Left renal cortex interstitium (tissue), 4 donors: Measurements from ENCODE around the gene LRR1. TPM values are rescaled to one million over a fixed set of nuclear protein-coding genes. Genes with fewer than 3 reads are reported as not detected.
"Not testable (repeated sequence)": the region's sequence is repeated elsewhere in the genome, so short reads cannot be mapped to it uniquely, and the experiment has no call there.

Experiments
- DNase-seq, 4 donors: peaks; one replicate each; pipeline ENCODE4 v3.0.0-alpha.2; 2013; ENCODE audit warnings: low read depth in 4 of 4, low spot score in 2 of 4, missing footprints in 1 of 4
- polyA plus RNA-seq, 4 donors: library from polyadenylated mRNA; unstranded; fragments of 120-200 nt; gene quantifications; one replicate each; pipeline ENCODE4 v1.2.1, GENCODE V29; 2013; ENCODE audit not compliant: insufficient read length in 4 of 4

The LRR1 gene
- polyA plus RNA-seq: 10 to 100 TPM; 10.2 to 14.2 (median 12.1) TPM

GRCh38 chr14:49598485-49599300 is at the start of gene LRR1:
TSS of gene LRR1 (plus strand) at chr14:49598940. CDS start at chr14:49599021, 81 bp downstream.
- peak; percentile 79 to 91 (median 80) for DNase-seq

DNA sequence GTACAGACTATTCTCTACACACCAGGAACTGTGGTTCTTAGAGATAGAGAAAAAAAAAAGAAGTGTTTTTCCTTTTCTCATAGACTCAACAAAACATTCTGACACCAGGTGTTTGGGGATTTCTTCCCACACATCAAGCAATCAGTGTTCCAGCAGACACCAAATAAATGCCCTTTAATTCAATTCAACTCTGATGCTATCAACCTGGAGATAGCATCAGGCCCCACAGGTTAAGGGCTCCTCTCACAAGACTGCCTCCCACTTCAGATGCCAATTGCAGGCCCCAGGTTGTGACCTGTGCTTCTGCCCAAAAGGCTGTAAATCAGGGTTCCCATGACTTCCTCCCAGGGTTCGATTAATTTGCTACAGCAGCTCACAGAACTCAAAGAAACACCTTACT is 49.3 kb upstream of the LRR1 start:
- DNase-seq: no peak

DNA sequence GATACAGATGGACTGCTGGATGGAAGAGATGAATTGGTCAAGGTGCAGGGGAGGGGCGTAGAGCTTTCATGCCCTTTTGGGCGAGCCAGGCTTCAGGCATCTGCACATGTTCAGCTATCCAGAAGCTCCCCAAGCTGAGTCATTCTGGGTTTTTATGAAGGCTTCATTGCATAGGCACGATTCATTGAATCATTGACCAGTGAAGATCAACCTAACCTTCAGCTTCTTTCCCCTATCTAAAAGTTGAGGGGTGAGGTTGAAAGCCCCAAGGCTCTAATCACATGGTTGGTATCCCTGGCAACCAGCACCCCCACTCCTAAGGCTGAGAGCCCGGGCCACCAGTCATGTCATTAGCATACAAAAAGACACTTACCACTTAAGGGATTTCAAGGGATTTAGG is 48.9 kb upstream of the LRR1 start:
- no peak for DNase-seq

DNA sequence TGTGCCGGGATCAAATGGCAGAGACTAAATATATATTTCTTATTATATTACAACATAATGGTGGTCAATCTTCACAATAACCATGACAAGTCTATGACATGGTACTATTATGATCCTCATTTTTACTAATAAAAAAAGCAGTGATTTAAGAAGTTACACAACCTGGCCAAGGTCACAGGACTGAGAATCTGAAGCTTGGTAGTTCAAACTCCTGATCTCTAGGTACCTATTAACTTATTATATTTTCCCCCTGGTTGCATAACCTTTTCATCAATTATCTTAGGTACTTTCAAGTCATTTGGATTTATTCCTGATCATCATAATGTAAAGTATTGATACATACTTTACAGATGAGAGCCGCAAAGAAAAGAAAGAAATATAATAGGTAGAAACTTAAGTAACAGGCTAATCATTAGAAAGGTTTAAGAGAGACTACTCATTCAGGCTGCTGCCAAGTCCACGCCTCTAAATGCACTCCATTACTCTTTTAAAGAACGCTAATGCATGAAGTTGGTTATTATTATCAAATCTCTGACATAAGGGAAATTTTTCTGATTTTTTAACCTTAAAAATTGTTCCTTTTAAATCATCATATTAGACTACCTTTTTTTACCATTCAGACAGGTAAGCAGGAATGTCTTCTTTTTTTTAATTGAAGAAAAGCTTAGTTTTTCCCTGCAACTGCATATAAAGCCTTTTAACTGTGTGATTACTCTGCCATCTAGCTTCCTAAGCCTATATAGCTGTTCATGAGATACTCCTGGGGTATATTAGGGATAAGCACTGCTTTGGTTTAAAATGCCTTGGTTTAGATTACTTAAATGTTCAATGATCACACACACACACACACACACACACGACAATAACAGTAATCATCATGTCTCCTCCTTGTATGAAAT is 48.2 kb upstream of the LRR1 start:
- no peak for DNase-seq

DNA sequence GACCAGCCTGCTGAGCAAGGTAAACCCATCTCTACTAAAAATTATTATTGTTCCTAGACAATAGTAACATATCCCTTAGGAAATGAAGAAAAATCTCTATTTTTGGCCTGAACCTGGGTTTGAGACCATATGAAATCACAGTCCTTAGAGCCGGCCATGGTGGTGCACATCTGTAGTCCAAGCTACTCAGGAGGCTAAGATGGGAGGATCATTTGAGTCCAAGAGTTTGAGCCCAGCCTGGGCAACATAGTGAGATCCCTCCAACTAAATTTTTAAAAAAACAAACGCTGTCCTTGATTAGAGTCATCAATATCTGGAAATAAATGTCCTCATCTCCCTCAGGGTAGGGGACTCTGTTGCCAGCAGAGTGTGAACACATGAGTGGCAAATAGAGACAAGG is 47.2 kb upstream of the LRR1 start:
- DNase-seq: no peak

DNA sequence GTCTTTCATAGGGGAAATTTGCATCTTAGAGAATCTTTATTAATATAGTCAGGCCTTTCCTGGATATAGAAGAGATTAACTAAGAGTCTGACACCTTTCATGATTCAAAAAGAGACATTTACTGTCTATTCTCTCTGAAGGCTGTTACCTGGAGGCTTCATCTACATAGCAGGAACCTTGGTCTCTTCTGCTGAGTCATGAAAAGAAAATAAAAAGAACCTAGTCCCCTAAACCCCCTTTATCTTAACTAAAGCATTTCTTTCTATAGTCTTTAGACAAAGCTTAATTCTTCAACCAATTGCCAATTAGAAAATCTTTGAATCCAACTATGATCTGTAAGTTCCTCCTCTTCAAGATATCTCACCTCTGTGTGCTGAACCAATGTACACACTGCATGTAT is 45.6 kb upstream of the LRR1 start:
- no peak for DNase-seq

GRCh38 chr14:49553892-49554291 is 44.8 kb upstream of the LRR1 start:
- DNase-seq: no peak

DNA sequence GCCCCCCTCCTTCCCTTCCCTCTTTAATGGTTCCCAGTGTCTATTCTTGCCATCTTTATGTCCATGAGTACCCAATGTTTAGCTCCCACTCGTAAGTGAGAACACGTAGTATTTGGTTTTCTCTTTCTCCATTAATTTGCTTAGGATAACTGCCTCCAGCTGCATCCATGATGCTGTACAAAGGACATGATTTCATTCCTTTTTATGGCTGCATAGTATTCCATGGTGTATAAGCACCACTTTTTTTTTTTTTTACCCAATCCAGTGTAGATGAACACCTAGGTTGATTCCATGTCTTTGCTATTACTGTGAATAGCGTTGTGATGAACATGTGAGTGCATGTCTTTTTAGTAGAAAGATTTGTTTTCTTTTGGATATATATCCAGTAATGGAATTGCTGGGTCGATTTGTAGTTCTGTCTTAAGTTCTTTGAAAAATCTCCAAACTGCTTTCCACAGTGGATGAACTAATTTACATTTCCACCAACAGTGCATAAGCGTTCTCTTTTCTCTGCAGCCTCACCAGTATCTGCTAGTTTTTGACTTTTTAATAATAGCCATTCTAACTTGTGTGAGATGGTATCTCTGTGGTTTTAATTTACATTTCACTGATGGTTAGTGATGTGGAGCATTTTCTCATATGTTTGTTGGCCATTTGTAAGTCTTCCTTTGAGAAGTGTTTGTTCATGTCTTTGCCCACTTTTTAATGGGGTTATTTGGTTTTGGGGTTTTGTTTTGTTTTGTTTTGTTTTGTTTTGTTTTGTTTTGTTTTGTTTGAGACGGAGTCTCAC is 38.6 kb upstream of the LRR1 start:
- DNase-seq: no peak

DNA sequence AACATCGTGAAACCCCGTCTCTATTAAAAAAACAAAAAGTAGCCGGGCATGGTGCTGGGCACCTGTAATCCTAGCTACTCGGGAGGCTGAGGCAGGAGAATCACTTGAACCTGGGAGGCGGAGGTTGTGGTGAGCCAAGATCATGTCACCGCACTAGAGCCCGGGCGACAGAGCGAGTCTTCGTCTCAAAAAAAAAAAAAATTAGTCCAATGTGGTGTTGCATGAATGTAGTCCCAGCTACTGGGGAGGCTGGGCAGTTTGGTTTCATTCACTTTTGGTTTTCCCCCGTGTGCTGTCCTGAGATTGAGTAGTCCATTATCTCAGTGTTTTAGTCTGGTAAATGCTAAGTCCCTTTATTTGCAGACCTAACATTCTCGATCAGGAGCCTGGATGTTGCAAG is 32.0 kb upstream of the LRR1 start:
- no peak for DNase-seq

GRCh38 chr14:49569281-49569680 is 29.5 kb upstream of the LRR1 start:
- no peak for DNase-seq

GRCh38 chr14:49574038-49574437 is 24.7 kb upstream of the LRR1 start:
- no peak for DNase-seq

DNA sequence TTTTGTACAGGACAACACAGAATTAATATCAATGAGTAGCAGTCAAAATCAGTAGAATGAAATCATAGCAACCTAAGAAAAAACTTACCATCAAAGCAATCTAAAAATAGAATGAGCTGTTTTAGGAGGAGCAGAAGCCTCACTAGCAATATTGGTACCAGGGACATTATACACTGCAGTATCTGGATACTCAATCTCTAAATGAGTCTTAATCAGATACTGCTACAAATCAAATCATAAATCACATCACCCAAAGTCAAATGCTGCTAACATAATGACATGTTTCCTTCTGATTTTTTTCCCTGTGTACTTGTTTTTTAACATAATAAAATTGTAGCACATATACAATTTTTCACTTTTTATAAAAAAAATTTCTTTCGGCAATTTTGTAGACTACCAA is 20.6 kb upstream of the LRR1 start:
- DNase-seq: no peak

- DNase-seq: no peak
Observed at GRCh38 chr14:49579841-49580240, 18.9 kb upstream of the LRR1 start.

GRCh38 chr14:49581209-49582112 is 17.3 kb upstream of the LRR1 start:
- DNase-seq: no peak

- DNase-seq: no peak
Observed at GRCh38 chr14:49582113-49582977, 16.4 kb upstream of the LRR1 start.

GRCh38 chr14:49583629-49584028 is 15.1 kb upstream of the LRR1 start:
- no peak for DNase-seq

DNA sequence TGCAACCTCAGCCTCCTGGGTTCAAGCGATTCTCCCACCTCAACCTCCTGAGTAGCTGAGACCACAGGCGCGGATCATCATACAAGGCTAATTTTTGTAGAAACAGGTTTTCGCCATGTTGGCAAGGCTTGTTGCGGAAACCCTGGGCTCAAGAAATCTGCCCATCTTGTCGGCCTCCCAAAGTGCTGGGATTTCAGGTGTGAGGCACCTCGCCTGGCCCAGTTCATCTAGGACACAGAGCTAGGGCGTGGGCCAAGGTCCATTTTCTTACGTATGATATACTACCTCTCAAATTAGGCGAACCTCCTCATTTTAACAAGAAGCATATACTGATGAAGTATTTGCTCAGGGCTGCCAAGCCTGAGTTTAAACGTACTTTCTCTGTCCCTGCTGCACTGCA is 14.7 kb upstream of the LRR1 start:
- no peak for DNase-seq

DNA sequence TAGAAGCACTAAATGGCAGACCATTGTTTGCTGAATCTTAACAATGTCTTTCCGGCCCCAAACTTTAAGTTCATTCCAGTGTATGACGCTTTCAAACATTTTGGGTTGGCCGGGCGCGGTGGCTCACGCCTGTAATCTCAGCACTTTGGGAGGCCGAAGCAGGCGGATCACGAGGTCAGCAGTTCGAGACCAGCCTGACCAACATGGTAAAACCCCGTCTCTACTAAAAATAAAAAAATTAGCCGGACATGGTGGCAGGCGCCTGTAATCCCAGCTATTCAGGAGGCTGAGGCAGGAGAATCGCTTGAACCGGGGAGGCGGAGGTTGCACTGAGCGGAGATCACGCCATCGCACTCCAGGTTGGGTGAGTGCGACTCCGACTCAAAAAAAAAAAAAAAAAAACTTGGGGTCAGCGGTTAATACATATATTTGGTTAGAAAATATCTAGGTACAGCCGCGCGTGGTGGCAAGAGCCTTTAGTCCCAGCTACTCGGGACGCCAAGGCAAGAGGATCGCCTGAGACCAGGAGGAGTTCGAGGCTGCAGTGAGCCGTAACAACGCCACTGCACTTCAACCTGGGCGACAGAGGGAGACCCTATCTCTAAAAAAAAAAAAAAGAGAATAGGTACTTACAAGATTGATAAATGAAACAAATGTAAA is 13.6 kb upstream of the LRR1 start:
- not testable (repeated sequence) for DNase-seq
